Suprapubic skin (tissue), 4 donors: ENCODE data around the gene SETBP1. TPM values are rescaled to one million over a fixed set of nuclear protein-coding genes. Genes with fewer than 3 reads are reported as not detected.

Experiments used
- DNase-seq, 2 donors: peaks; one replicate each; pipeline ENCODE4 v3.0.0-alpha.2; 2019; ENCODE audit warnings: low spot score in 2 of 2
- H3K27ac ChIP-seq: fragments of 200-600 bp; sonication (generic); one replicate; pipeline ENCODE4 v1.5.1; 2019
- H3K27me3 ChIP-seq: fragments of 200-600 bp; sonication (generic); one replicate; pipeline ENCODE4 v1.5.1; 2019
- H3K36me3 ChIP-seq: fragments of 200-600 bp; sonication (generic); one replicate; pipeline ENCODE4 v1.5.1; 2019
- H3K4me1 ChIP-seq: fragments of 200-600 bp; sonication (generic); one replicate; pipeline ENCODE4 v1.5.1; 2019
- H3K4me3 ChIP-seq: fragments of 200-600 bp; sonication (generic); one replicate; pipeline ENCODE4 v1.5.1; 2019; ENCODE audit warnings: mild to moderate bottlenecking
- H3K9me3 ChIP-seq: fragments of 200-600 bp; sonication (generic); one replicate; pipeline ENCODE4 v1.5.1; 2019
- EP300 ChIP-seq: sonication (generic); formaldehyde crosslinking; IDR thresholded peaks from one replicate; pipeline ENCODE4 v1.6.1; 2017; ENCODE audit warnings: antibody characterized with exemption
- POLR2A ChIP-seq, 2 donors: fragments of 450-650 bp; IDR thresholded peaks; one replicate each; pipeline ENCODE4 v1.6.1; 2017; ENCODE audit warnings: antibody characterized with exemption in 2 of 2, mild to moderate bottlenecking in 2 of 2, moderate library complexity in 2 of 2
- POLR2AphosphoS5 ChIP-seq, 3 donors: sonication (generic); formaldehyde crosslinking; IDR thresholded peaks; one replicate each; pipeline ENCODE4 v1.6.1; 2017; ENCODE audit warnings: antibody characterized with exemption in 3 of 3
- WGBS: methylation state at CpG from one replicate; pipeline ENCODE4 v1.1.5; 2018; 5-methylcytosine and 5-hydroxymethylcytosine counted together
- total RNA-seq, 4 donors: library from RNA; depleted of rRNA; stranded (reverse); fragments of >200 nt; gene quantifications; one replicate each; pipeline ENCODE4 v1.1.0, GENCODE V29; 2016
- TF ChIP-seq, protein P1 (sequence below), 2 donors: fragments of 200-600 bp in 1 of 2; fragments of 450-650 bp in 1 of 2; sonication (generic) in 1 of 2; IDR thresholded peaks; one replicate each; pipeline ENCODE4 v1.5.1; 2016 to 2019; ENCODE audit warnings: antibody characterized with exemption in 2 of 2, mild to moderate bottlenecking in 1 of 2, moderate library complexity in 1 of 2

The SETBP1 gene
- total RNA-seq, 4 donors from 2014 or later, result 13.1 to 25.6 (median 17.2) TPM

DNA sequence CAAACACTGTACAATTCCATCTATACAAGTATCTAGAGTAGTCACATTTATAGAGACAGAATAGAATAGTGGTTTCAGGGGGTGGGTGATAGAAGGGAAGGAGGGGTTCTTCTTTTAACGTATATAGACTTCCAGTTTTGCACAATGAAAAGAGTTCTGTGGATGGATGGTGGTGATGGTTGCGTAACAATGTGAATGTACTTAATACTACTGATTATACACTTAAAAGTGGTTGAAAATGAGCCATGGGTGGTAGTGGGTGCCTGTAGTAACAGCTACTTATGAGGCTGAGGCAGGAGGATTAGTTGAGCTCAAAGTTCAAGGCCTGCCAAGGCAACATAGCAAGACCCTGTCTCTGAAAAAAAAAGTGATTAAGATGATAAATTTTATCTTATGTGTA, 85.8 kb downstream of the SETBP1 start:
- DNase-seq, result no peak
- H3K27me3 ChIP-seq, result no peaks in the 10 kb centered on the region
- no peaks in the 10 kb centered on the region for H3K36me3 ChIP-seq
- no peak overlapping the region for H3K27ac ChIP-seq
- WGBS, result 84% methylated on average over 2 of the region's 2 CpGs
- no peaks in the 10 kb centered on the region for H3K9me3 ChIP-seq
- peaks cover 26% of the 10 kb centered on the region for H3K4me1 ChIP-seq
- TF ChIP-seq EP300 (no peak), POLR2A (IDR thresholded peaks at IDR 0.05) (no peak), POLR2AphosphoS5 (IDR thresholded peaks at IDR 0.05) (no peak)
- no peak overlapping the region for H3K4me3 ChIP-seq

DNA sequence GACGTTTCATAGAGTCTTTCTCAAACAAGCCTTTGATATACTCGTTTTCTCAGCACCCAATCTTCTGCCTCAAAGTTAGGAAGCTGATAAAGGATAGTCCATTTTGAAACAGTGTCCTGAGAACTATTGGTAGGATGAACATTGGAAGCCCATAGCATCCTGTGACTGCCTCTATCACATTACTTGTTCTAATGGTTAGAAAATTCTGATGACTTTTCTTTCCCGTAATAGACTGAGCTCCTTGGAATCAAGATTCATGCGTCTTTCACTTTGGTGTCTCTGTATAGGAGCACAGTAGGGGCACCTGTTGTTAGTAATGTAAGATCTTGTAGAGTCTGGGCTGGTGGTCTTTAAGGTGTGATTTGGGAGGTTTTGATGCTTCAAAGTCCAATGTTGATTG, 87.1 kb downstream of the SETBP1 start:
- Histone ChIP-seq H3K36me3 (no peaks in the 10 kb centered on the region), H3K9me3 (no peaks in the 10 kb centered on the region), H3K4me3 (no peak overlapping the region), H3K27ac (no peak overlapping the region), H3K4me1 (peaks cover 26% of the 10 kb centered on the region), H3K27me3 (no peaks in the 10 kb centered on the region)
- 94% methylated on average over 4 of the region's 4 CpGs for WGBS
- no peak for TF ChIP-seq POLR2A (IDR thresholded peaks at IDR 0.05)
- TF ChIP-seq, protein P1, sequence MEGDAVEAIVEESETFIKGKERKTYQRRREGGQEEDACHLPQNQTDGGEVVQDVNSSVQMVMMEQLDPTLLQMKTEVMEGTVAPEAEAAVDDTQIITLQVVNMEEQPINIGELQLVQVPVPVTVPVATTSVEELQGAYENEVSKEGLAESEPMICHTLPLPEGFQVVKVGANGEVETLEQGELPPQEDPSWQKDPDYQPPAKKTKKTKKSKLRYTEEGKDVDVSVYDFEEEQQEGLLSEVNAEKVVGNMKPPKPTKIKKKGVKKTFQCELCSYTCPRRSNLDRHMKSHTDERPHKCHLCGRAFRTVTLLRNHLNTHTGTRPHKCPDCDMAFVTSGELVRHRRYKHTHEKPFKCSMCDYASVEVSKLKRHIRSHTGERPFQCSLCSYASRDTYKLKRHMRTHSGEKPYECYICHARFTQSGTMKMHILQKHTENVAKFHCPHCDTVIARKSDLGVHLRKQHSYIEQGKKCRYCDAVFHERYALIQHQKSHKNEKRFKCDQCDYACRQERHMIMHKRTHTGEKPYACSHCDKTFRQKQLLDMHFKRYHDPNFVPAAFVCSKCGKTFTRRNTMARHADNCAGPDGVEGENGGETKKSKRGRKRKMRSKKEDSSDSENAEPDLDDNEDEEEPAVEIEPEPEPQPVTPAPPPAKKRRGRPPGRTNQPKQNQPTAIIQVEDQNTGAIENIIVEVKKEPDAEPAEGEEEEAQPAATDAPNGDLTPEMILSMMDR (IDR thresholded peaks at IDR 0.05), result no peak
- TF ChIP-seq EP300, result no peak
- TF ChIP-seq POLR2AphosphoS5 (IDR thresholded peaks at IDR 0.05), result no peak
- no peak for DNase-seq

DNA sequence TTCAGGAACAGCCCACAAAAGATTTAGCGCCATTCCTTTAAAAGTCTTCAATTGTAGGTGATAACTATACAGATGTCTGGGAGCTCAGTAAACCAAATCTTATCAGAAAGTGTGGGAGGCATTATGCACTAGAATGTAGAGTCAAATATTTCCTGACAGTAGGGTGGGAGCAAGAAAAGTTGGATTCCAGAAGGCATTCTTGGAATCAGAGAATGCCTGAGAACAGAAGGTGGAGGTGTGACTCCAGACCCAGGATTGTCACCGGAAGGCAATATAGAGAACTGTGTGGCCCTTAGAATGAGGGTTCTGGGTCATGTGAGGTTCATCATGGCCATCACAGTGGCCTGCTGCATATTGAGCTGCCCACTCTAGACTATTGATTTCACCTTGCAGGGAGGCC, 90.0 kb downstream of the SETBP1 start:
- no peak for DNase-seq
- no peaks in the 10 kb centered on the region for H3K9me3 ChIP-seq
- no peak overlapping the region for H3K4me3 ChIP-seq
- no peak for TF ChIP-seq POLR2AphosphoS5 (IDR thresholded peaks at IDR 0.05)
- no peak for TF ChIP-seq EP300
- H3K4me1 ChIP-seq, result peaks cover 16% of the 10 kb centered on the region
- 97% methylated on average over 2 of the region's 2 CpGs for WGBS
- H3K27ac ChIP-seq, result no peak overlapping the region
- H3K27me3 ChIP-seq, result no peaks in the 10 kb centered on the region
- H3K36me3 ChIP-seq, result no peaks in the 10 kb centered on the region

DNA sequence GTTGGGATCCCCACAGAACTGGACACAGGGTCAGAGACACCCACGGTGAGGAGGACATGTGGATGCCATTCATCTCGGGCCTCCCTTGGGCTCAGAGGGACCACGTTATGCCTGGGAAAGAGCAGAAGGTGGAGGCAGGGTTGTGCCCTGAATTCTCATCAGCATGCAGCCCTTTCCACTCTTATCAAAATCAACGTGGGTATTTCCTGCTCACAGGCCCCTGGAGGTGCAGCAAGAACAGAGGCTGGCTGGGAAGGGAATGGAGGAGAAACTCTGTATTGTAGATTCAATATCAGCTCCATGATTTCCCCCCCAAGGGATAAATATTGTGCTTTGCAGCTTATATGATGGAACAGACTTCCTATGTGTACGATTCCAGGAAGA, 90.9 kb downstream of the SETBP1 start:
- peaks cover 11% of the 10 kb centered on the region for H3K4me1 ChIP-seq
- H3K36me3 ChIP-seq, result no peaks in the 10 kb centered on the region
- DNase-seq, result no peak
- peak overlapping the region; percentile 27 for H3K27ac ChIP-seq
- H3K4me3 ChIP-seq, result no peak overlapping the region
- 67% methylated on average over 5 of the region's 5 CpGs for WGBS
- H3K9me3 ChIP-seq, result no peaks in the 10 kb centered on the region
- TF ChIP-seq POLR2AphosphoS5 (IDR thresholded peaks at IDR 0.05) (no peak), EP300 (no peak), POLR2A (IDR thresholded peaks at IDR 0.05) (no peak)
- TF ChIP-seq, protein P1 (IDR thresholded peaks at IDR 0.05), result no peak
- no peaks in the 10 kb centered on the region for H3K27me3 ChIP-seq

DNA sequence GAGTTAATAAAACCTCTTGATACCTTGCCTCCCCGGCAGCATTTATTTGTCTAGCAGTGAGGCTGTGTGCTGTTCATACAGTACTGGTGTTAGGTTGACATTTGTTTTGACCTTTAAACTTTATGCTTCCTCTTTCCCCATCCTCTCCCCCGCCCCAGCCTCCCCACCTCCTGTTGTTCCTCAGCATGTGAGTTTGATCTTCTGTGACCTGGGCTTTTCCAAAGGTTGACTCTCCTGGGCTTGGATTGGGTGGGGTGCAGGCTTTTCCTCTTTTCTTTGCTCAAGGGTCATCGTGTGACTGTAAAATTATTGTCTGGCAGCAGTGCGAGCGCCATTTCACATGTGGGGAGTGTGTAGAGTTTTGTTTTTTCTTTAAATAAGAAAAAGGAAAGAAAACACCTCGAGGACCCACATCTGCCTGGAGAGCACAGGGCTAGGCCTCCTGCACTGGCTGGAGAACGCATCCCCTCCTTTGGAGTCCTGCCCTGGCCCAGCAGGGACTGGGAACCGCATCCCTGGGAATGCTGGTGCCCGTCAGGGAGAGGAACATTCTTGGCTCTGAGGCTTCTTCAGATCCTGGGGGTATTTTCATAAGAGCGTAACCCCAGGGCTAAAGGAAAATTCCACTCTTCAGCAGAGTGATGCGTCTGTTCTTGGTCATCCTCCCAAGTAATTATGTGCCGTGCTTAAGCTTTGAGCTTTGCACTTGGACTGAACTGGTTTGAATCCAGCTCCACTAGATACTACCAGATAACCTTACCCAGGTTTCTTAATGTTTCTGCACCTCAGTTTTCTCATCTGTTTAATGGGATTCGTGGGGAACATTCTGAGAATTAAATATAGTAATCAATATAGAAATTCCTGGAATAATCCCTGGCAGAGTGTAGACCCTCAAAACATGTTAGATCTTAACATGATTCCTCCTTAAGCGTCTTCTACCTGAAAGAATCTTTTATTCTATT, 91.5 kb downstream of the SETBP1 start:
- Histone ChIP-seq H3K4me1 (peaks cover 13% of the 10 kb centered on the region), H3K27ac (peak overlapping the region; percentile 27), H3K27me3 (no peaks in the 10 kb centered on the region), H3K36me3 (no peaks in the 10 kb centered on the region), H3K4me3 (no peak overlapping the region), H3K9me3 (no peaks in the 10 kb centered on the region)
- TF ChIP-seq POLR2A (IDR thresholded peaks at IDR 0.05) (no peak), POLR2AphosphoS5 (IDR thresholded peaks at IDR 0.05) (no peak), EP300 (no peak)
- TF ChIP-seq, protein P1 (IDR thresholded peaks at IDR 0.05), result no peak
- WGBS, result 66% methylated on average over 14 of the region's 14 CpGs
- no peak for DNase-seq

DNA sequence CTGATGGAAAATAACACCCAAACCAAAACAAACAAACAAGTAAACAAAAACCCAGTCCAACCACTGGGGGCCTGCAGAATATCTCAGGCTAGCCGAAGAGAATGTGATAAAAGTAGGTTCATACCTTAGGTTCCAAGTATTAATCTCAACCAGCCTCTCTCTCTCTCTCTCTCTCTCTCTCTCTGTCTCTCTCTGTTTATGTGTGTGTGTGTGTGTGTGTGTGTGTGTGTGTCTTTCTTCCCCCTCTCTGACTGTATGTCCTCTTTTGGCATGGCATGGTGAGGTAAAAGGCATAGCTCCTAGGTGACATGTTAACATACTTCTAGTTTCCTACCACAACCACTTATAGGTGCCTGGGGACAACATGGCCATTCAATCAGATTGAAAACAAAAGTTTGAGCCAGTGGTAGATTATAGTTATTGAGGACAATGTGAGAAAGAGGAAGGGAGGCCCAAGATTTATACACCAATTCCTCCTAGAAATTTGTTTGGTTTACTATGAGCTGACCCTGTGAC, 93.0 kb downstream of the SETBP1 start:
- no peak for DNase-seq
- no peak for TF ChIP-seq POLR2AphosphoS5 (IDR thresholded peaks at IDR 0.05)
- TF ChIP-seq POLR2A (IDR thresholded peaks at IDR 0.05), result no peak
- no peak for TF ChIP-seq EP300
- TF ChIP-seq, protein P1 (IDR thresholded peaks at IDR 0.05), result no peak
- no peaks in the 10 kb centered on the region for H3K9me3 ChIP-seq
- H3K27ac ChIP-seq, result no peak overlapping the region
- 100% methylated on average over 1 of the region's 1 CpG for WGBS
- H3K27me3 ChIP-seq, result no peaks in the 10 kb centered on the region
- no peak overlapping the region for H3K4me3 ChIP-seq
- peaks cover 26% of the 10 kb centered on the region for H3K4me1 ChIP-seq
- H3K36me3 ChIP-seq, result no peaks in the 10 kb centered on the region
